ENCODE data around the gene SFPQ.

SFPQ gene

DNA sequence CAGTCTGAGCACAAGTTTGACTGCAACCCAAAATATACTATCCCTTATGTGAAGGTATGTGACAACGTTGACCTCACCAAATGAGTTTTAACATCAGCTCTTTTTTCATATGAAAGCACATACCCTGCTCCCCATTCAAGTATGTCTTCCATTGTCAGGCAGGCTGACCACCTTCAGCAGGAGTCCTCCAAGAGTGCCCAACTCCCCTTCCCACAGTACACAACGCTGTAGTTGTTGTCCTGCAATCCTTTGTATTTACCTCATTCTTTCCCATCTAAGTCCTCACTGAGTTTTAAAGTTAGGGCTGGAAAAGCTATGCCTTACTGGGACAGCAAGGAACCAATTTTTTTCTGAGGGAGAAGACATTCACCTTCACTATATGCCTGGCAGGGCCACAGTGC, 14.7 kb downstream of the SFPQ start:
- Histone ChIP-seq H3K9me3 (ENCODE audit: insufficient read depth, low read length) (no peaks in the 10 kb centered on the region), H3K36me3 (ENCODE audit: insufficient read depth, insufficient read length, low read length) (peaks cover 84% of the 10 kb centered on the region), H3K4me3 (ENCODE audit: insufficient read length, low read depth) (no peak overlapping the region), H3K4me1 (ENCODE audit: insufficient read depth, insufficient read length) (no peaks in the 10 kb centered on the region), H3K9ac (ENCODE audit: insufficient read length, low read depth) (no peak overlapping the region), H3K27me3 (ENCODE audit: insufficient read depth, insufficient read length) (no peaks in the 10 kb centered on the region)
- no peak for TF ChIP-seq ZNF274 (IDR thresholded peaks at IDR 0.05; ENCODE audit: low read depth, low read length)
- no peak for TF ChIP-seq SUZ12 (IDR thresholded peaks at IDR 0.05; ENCODE audit: extremely low read depth, insufficient read depth, insufficient read length)
- no peak for TF ChIP-seq YY1 (IDR thresholded peaks at IDR 0.05; ENCODE audit: insufficient read depth, insufficient read length)
- DNase-seq (ENCODE audit: low read depth, low spot score): no peak

DNA sequence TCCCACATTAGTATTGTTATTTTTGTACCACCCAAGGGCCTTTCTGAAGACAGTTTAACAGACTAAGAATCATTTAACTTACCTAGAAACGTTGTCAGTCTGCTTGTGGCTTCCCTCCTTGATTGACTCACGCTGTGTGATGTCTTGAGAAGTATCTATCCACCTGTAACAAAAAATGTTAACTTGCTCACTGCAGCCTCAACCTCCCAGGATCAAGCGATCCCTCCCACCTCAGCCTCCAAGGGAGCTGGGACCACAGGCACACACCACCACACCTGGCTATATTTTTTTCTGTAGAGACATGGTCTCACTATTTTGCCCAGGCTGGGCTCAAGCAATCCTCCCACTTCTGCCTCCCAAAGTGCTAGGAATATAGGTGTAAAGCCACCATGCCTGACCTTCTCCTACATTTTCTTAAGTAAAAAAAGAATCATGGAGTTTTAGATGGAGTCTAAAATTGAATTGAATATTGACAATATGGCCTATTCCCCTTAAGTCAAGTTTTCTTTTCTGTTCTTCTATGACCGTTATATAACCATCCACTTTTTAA, 15.6 kb downstream of the SFPQ start:
- Histone ChIP-seq H3K27me3 (ENCODE audit: insufficient read depth, insufficient read length) (no peaks in the 10 kb centered on the region), H3K9ac (ENCODE audit: insufficient read length, low read depth) (no peak overlapping the region), H3K9me3 (ENCODE audit: insufficient read depth, low read length) (no peaks in the 10 kb centered on the region), H3K4me1 (ENCODE audit: insufficient read depth, insufficient read length) (no peaks in the 10 kb centered on the region), H3K4me3 (ENCODE audit: insufficient read length, low read depth) (no peak overlapping the region), H3K36me3 (ENCODE audit: insufficient read depth, insufficient read length, low read length) (peaks cover 75% of the 10 kb centered on the region)
- TF ChIP-seq YY1 (IDR thresholded peaks at IDR 0.05; ENCODE audit: insufficient read depth, insufficient read length) (no peak), ZNF274 (IDR thresholded peaks at IDR 0.05; ENCODE audit: low read depth, low read length) (no peak), SUZ12 (IDR thresholded peaks at IDR 0.05; ENCODE audit: extremely low read depth, insufficient read depth, insufficient read length) (no peak)
- DNase-seq (ENCODE audit: low read depth, low spot score): no peak

DNA sequence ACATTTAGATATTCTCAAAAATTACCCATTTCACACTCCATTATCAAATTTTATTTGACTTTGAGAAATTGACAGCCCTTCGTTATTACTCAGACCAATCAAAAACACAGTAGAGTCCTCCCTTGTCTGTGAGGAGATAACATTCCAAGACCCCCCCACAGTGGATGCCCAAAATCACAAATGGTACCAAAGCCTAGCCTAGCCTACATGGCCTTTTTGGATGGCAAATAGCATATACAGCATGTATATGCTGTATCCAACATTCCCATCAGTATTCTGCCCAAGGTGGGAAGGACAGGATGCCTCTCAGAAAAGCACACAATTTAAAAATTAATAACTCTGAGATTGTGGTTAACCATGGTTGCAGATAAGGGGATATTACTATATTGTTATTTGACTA, 17.3 kb downstream of the SFPQ start:
- Histone ChIP-seq H3K36me3 (ENCODE audit: insufficient read depth, insufficient read length, low read length) (peaks cover 57% of the 10 kb centered on the region), H3K9me3 (ENCODE audit: insufficient read depth, low read length) (no peaks in the 10 kb centered on the region), H3K4me1 (ENCODE audit: insufficient read depth, insufficient read length) (no peaks in the 10 kb centered on the region), H3K9ac (ENCODE audit: insufficient read length, low read depth) (no peak overlapping the region), H3K27me3 (ENCODE audit: insufficient read depth, insufficient read length) (no peaks in the 10 kb centered on the region), H3K4me3 (ENCODE audit: insufficient read length, low read depth) (no peak overlapping the region)
- DNase-seq (ENCODE audit: low read depth, low spot score): no peak
- TF ChIP-seq YY1 (IDR thresholded peaks at IDR 0.05; ENCODE audit: insufficient read depth, insufficient read length): no peak
- TF ChIP-seq SUZ12 (IDR thresholded peaks at IDR 0.05; ENCODE audit: extremely low read depth, insufficient read depth, insufficient read length): no peak
- no peak for TF ChIP-seq ZNF274 (IDR thresholded peaks at IDR 0.05; ENCODE audit: low read depth, low read length)

DNA sequence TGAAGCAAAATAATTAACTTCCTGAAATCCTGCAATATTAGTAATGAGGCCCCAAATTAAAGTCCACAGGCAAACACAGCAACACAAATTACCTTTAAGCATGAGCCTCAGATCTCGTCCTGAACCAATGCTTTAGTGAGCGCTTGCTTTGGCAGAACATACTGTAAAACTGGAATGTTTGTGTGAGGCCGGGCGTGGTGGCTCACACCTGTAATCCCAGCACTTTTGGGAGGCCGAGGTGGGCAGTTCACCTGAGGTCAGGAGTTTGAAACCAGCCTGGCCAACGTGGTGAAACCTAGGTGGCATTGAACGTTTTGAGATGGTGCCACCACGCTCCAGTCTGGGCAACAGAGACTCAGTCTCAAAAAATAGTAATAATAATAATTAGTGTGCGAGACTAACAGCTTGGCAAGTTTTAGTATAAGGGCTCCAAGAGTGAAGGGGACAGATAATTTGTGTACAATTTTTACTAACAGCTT, 17.8 kb downstream of the SFPQ start:
- Histone ChIP-seq H3K36me3 (ENCODE audit: insufficient read depth, insufficient read length, low read length) (peaks cover 53% of the 10 kb centered on the region), H3K4me3 (ENCODE audit: insufficient read length, low read depth) (no peak overlapping the region), H3K9ac (ENCODE audit: insufficient read length, low read depth) (no peak overlapping the region), H3K27me3 (ENCODE audit: insufficient read depth, insufficient read length) (no peaks in the 10 kb centered on the region), H3K4me1 (ENCODE audit: insufficient read depth, insufficient read length) (no peaks in the 10 kb centered on the region), H3K9me3 (ENCODE audit: insufficient read depth, low read length) (no peaks in the 10 kb centered on the region)
- no peak for DNase-seq (ENCODE audit: low read depth, low spot score)
- TF ChIP-seq ZNF274 (IDR thresholded peaks at IDR 0.05; ENCODE audit: low read depth, low read length): no peak
- no peak for TF ChIP-seq YY1 (IDR thresholded peaks at IDR 0.05; ENCODE audit: insufficient read depth, insufficient read length)
- TF ChIP-seq SUZ12 (IDR thresholded peaks at IDR 0.05; ENCODE audit: extremely low read depth, insufficient read depth, insufficient read length): no peak

DNA sequence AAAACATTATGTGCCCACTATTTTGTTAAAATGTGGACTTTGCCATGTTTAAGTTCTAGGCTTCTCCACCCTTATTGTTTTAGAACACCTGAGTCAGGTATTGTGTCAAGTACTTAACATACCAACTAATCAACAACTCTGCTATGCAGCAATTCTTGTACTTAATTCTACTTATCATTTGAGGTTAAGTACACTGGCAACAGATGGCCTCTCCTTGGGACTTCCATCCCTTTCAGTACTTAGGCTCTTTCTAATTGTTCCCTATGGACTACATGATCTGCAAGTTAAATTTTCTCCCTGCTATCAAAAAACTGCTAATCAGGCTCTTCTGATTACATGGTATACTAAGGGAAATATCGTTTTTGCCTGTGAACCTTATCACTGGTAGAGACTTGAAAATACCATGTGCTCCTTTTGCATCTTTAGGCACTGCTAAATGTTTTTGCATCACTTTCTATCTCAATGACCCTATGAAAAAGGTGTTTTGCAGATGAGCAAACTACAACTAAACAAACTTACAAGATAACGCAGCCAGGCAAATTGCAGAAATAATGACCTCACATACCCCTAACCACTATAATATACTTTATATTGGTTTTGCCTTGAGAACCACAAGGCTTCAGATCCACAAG, 18.9 kb downstream of the SFPQ start:
- Histone ChIP-seq H3K4me1 (ENCODE audit: insufficient read depth, insufficient read length) (no peaks in the 10 kb centered on the region), H3K9ac (ENCODE audit: insufficient read length, low read depth) (no peak overlapping the region), H3K4me3 (ENCODE audit: insufficient read length, low read depth) (no peak overlapping the region), H3K9me3 (ENCODE audit: insufficient read depth, low read length) (no peaks in the 10 kb centered on the region), H3K27me3 (ENCODE audit: insufficient read depth, insufficient read length) (no peaks in the 10 kb centered on the region), H3K36me3 (ENCODE audit: insufficient read depth, insufficient read length, low read length) (peaks cover 42% of the 10 kb centered on the region)
- no peak for DNase-seq (ENCODE audit: low read depth, low spot score)
- TF ChIP-seq ZNF274 (IDR thresholded peaks at IDR 0.05; ENCODE audit: low read depth, low read length) (no peak), SUZ12 (IDR thresholded peaks at IDR 0.05; ENCODE audit: extremely low read depth, insufficient read depth, insufficient read length) (no peak), YY1 (IDR thresholded peaks at IDR 0.05; ENCODE audit: insufficient read depth, insufficient read length) (no peak)

DNA sequence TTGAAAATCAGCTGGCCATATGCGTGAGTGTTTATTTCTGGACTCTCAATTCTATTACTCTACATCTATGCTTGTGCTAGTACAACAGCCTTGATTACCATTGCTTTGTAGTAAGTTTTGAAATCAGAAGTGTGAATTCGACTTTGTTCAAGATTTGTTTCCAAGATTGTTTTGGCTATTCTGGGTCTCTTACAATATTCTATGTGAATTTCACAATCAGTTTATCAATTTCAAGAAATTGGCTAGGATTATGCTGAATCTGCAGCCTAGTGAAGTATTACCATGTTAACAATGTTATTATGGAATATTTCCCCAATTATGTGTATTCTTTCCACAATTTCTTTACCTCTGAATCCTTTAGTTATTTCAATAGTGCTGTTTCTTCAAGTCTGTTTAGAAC, 19.5 kb downstream of the SFPQ start:
- no peaks in the 10 kb centered on the region for H3K27me3 ChIP-seq (ENCODE audit: insufficient read depth, insufficient read length)
- no peak overlapping the region for H3K9ac ChIP-seq (ENCODE audit: insufficient read length, low read depth)
- H3K36me3 ChIP-seq (ENCODE audit: insufficient read depth, insufficient read length, low read length): peaks cover 36% of the 10 kb centered on the region
- TF ChIP-seq ZNF274 (IDR thresholded peaks at IDR 0.05; ENCODE audit: low read depth, low read length): no peak
- no peak overlapping the region for H3K4me3 ChIP-seq (ENCODE audit: insufficient read length, low read depth)
- no peaks in the 10 kb centered on the region for H3K4me1 ChIP-seq (ENCODE audit: insufficient read depth, insufficient read length)
- DNase-seq (ENCODE audit: low read depth, low spot score): no peak
- H3K9me3 ChIP-seq (ENCODE audit: insufficient read depth, low read length): no peaks in the 10 kb centered on the region

DNA sequence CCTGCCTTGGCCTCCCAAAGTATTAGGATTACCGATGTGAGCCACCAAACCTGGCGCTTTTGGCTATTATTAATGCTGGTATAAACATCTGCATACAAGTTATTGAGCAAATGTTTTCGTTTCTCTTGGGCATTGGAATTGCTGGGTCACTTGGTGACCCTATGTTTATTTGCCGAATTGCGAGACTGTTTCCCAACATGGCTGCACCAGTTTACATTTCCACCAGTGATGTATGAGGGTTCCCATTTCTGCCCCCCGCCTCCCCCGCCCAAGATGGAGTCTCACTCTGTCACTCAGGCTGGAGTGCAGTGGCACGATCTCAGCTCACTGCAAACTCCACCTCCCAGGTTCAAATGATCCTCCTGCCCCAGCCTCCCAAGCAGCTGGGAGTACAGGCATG, 20.9 kb downstream of the SFPQ start:
- no peaks in the 10 kb centered on the region for H3K27me3 ChIP-seq (ENCODE audit: insufficient read depth, insufficient read length)

More for the DNA sequence above, 20.9 kb downstream of the SFPQ start:
- Histone ChIP-seq H3K36me3 (ENCODE audit: insufficient read depth, insufficient read length, low read length) (peaks cover 22% of the 10 kb centered on the region), H3K9ac (ENCODE audit: insufficient read length, low read depth) (no peak overlapping the region), H3K4me3 (ENCODE audit: insufficient read length, low read depth) (no peak overlapping the region), H3K9me3 (ENCODE audit: insufficient read depth, low read length) (no peaks in the 10 kb centered on the region), H3K4me1 (ENCODE audit: insufficient read depth, insufficient read length) (no peaks in the 10 kb centered on the region)
- DNase-seq (ENCODE audit: low read depth, low spot score): no peak
- TF ChIP-seq ZNF274 (IDR thresholded peaks at IDR 0.05; ENCODE audit: low read depth, low read length): no peak
- TF ChIP-seq SUZ12 (IDR thresholded peaks at IDR 0.05; ENCODE audit: extremely low read depth, insufficient read depth, insufficient read length): no peak
- no peak for TF ChIP-seq YY1 (IDR thresholded peaks at IDR 0.05; ENCODE audit: insufficient read depth, insufficient read length)

All from NT2/D1 (cell line).